OCI-LY7 (cell line): Measurements from ENCODE around the gene KRI1. TPM values are rescaled to one million over a fixed set of nuclear protein-coding genes. Genes with fewer than 3 reads are reported as not detected.
A peak's percentile ranks its signal among the peaks of the same experiment; 100 is the strongest.
"Not testable (repeated sequence)": the region's sequence is repeated elsewhere in the genome, so short reads cannot be mapped to it uniquely, and the experiment has no call there.

ENCODE experiments used
- BruUV-seq: library from RNA; stranded (reverse); fragments of 400-500 nt; replicated peaks from 2 replicates; lab custom pipeline; 2021; lab: Mats Ljungman, UMichigan
- CTCF ChIA-PET: fragments of 300-600 bp; sonication (Branson Sonifier 250); formaldehyde crosslinking; loops from one replicate; lab custom pipeline; 2022; ENCODE audit warnings: antibody characterized with exemption; ENCODE audit not compliant: unreplicated experiment; lab: Charles Lee
- POLR2A ChIA-PET: fragments of 300-600 bp; sonication (Branson Sonifier 250); formaldehyde crosslinking; loops from one replicate; lab custom pipeline; 2022; ENCODE audit warnings: antibody characterized with exemption; lab: Charles Lee
- DNase-seq: peaks from one replicate; pipeline ENCODE4 v3.0.0-alpha.2; 2015; ENCODE audit warnings: low spot score
- H2AFZ ChIP-seq: fragments of 200-600 bp; sonication (generic), shearing (Covaris generic); 2 replicates; pipeline ENCODE4 v1.6.1; 2014; ENCODE audit warnings: mild to moderate bottlenecking, antibody characterized with exemption, low read length, moderate library complexity
- H3K27ac ChIP-seq: fragments of 200-600 bp; sonication (generic); 2 replicates; pipeline ENCODE4 v1.5.1; 2014; ENCODE audit warnings: mixed run types, low read depth, mild to moderate bottlenecking, moderate library complexity, low read length, inconsistent platforms; ENCODE audit not compliant: poor library complexity, severe bottlenecking
- H3K36me3 ChIP-seq: fragments of 200-600 bp; sonication (generic); 2 replicates; pipeline ENCODE4 v1.6.1; 2014; ENCODE audit warnings: mild to moderate bottlenecking, antibody characterized with exemption, low read length, moderate library complexity, mixed read lengths; ENCODE audit not compliant: insufficient read depth
- H3K4me1 ChIP-seq: fragments of 200-600 bp; sonication (generic); 2 replicates; pipeline ENCODE4 v1.5.1; 2014; ENCODE audit warnings: mild to moderate bottlenecking, low read length; ENCODE audit not compliant: insufficient read depth, poor library complexity, severe bottlenecking
- H3K4me2 ChIP-seq: fragments of 200-600 bp; sonication (generic); 2 replicates; pipeline ENCODE4 v1.6.1; 2014; ENCODE audit warnings: mild to moderate bottlenecking, low read length
- H3K4me3 ChIP-seq: fragments of 200-600 bp; sonication (generic); 2 replicates; pipeline ENCODE4 v1.5.1; 2014; ENCODE audit warnings: mild to moderate bottlenecking, low read depth, low read length; ENCODE audit not compliant: poor library complexity, severe bottlenecking
- H3K79me2 ChIP-seq: fragments of 200-600 bp; sonication (generic); 2 replicates; pipeline ENCODE4 v1.6.1; 2016; ENCODE audit warnings: low read depth, mild to moderate bottlenecking, low read length, moderate library complexity, mixed read lengths; ENCODE audit not compliant: insufficient read depth
- H3K9me2 ChIP-seq: fragments of 200-600 bp; sonication (generic); 2 replicates; pipeline ENCODE4 v1.6.1; 2016; ENCODE audit warnings: mild to moderate bottlenecking, low read length, mixed read lengths; ENCODE audit not compliant: insufficient read depth
- H3K9me3 ChIP-seq: fragments of 200-600 bp; sonication (generic); 2 replicates; pipeline ENCODE4 v1.6.1; 2014; ENCODE audit warnings: mild to moderate bottlenecking, mixed run types, low read length, mixed read lengths
- H4K20me1 ChIP-seq: fragments of 200-600 bp; sonication (generic); 2 replicates; pipeline ENCODE4 v1.6.1; 2014; ENCODE audit warnings: mild to moderate bottlenecking, antibody characterized with exemption, low read length, moderate library complexity, mixed read lengths; ENCODE audit not compliant: insufficient read depth
- CTCF ChIP-seq: fragments of 200-600 bp; sonication (generic); conservative IDR thresholded peaks from 2 replicates; pipeline ENCODE4 v1.5.1; 2014; ENCODE audit warnings: mild to moderate bottlenecking, antibody characterized with exemption, low read length, moderate library complexity, mixed read lengths
- EZH2phosphoT487 ChIP-seq: fragments of 200-600 bp; sonication (generic); IDR thresholded peaks from 2 replicates; pipeline ENCODE4 v1.6.1; 2018; ENCODE audit warnings: low read depth, borderline replicate concordance, mild to moderate bottlenecking, mixed run types, antibody characterized with exemption, low read length, moderate library complexity, mixed read lengths
- intact Hi-C: fragments of 100-400 bp; cut with micrococcal nuclease; formaldehyde crosslinking; loops from one replicate; pipeline ENCODE4 v1.10.0; 2022; ENCODE audit not compliant: unreplicated experiment
- total RNA-seq, 2 experiments: library from RNA; depleted of rRNA in 1 of 2; stranded (reverse); fragments of >200 nt in 1 of 2; shearing (Covaris generic) in 1 of 2; gene quantifications; 2 replicates each; pipeline ENCODE4 v1.2.3, GENCODE V29; 2014 to 2022

KRI1 gene
- total RNA-seq, 2 experiments from 2014 or later = 53.6 to 58.4 TPM

GRCh38 chr19:10543420-10544241 lies 22.2 kb downstream of the KRI1 start, which contains the start of gene ATG4D:
Gene ATG4D, plus strand, starts transcription at chr19:10543904. Its CDS starts 187 bp downstream, at chr19:10544091.
- Histone ChIP-seq H3K9me3 (no peaks in the 10 kb centered on the region), H3K36me3 (peaks cover 14% of the 10 kb centered on the region), H3K79me2 (peaks cover 12% of the 10 kb centered on the region; the same call in 1 of the 2 replicates), H3K4me2 (peak within 1 kb of the TSS; percentile 86), H3K27ac (peak within 1 kb of the TSS; percentile 35), H4K20me1 (no peaks in the 10 kb centered on the region), H3K9me2 (no peaks in the 10 kb centered on the region), H3K4me3 (peak within 1 kb of the TSS; percentile 96), H3K4me1 (peaks cover 17% of the 10 kb centered on the region), H2AFZ (peak within 1 kb of the TSS; percentile 66)
- BruUV-seq = no TSS peak
- no peak for TF ChIP-seq CTCF
- TF ChIP-seq EZH2phosphoT487 = no peak
- intact Hi-C loops = no loop called here
- peak; percentile 83 for DNase-seq
- CTCF ChIA-PET = no interaction called here
- POLR2A ChIA-PET = interaction anchor here (0.6 to 1.3 kb wide), 5 partner anchors 8 to 126 kb away, joined by 3 to 5 read pairs (median 4); no protein-coding TSS in a partner anchor

- H3K4me1 ChIP-seq = peaks cover 17% of the 10 kb centered on the region
- no peaks in the 10 kb centered on the region for H3K9me2 ChIP-seq
- POLR2A ChIA-PET = interaction anchor here (0.6 to 1.3 kb wide), 5 partner anchors 7 to 125 kb away, joined by 3 to 5 read pairs (median 4); no protein-coding TSS in a partner anchor
- DNase-seq = peak; percentile 22
- H3K36me3 ChIP-seq = peaks cover 8% of the 10 kb centered on the region
- intact Hi-C loops = no loop called here
- no TSS peak for BruUV-seq
- H3K27ac ChIP-seq = no peak overlapping the region
- CTCF ChIA-PET = no interaction called here
- H3K79me2 ChIP-seq = peaks cover 12% of the 10 kb centered on the region; the same call in 1 of the 2 replicates
- no peaks in the 10 kb centered on the region for H4K20me1 ChIP-seq
- peak overlapping the region; percentile 96 for H3K4me3 ChIP-seq
- peak overlapping the region; percentile 66; the same call in 1 of the 2 replicates for H2AFZ ChIP-seq
- peak overlapping the region; percentile 86 for H3K4me2 ChIP-seq
- TF ChIP-seq CTCF (no peak), EZH2phosphoT487 (no peak)
- no peaks in the 10 kb centered on the region for H3K9me3 ChIP-seq
Observed at GRCh38 chr19:10543059-10543419, 22.8 kb downstream of the KRI1 start.

- H3K4me2 ChIP-seq, H3K79me2 ChIP-seq, H3K36me3 ChIP-seq, CTCF ChIA-PET, H2AFZ ChIP-seq, intact Hi-C loops, H4K20me1 ChIP-seq, BruUV-seq, H3K4me3 ChIP-seq, H3K9me2 ChIP-seq, H3K9me3 ChIP-seq, H3K27ac ChIP-seq, DNase-seq, H3K4me1 ChIP-seq: not testable (repeated sequence)
- POLR2A ChIA-PET = interaction anchor here (0.6 kb wide), 1 partner anchor 12 kb away, joined by 4 read pairs; no protein-coding TSS in a partner anchor
Observed at GRCh38 chr19:10539016-10539415, 26.8 kb downstream of the KRI1 start.
